Dedifferentiated amniotic fluid mesenchymal stem cell (primary cell): ENCODE measurements around the gene KRCC1.
"Not testable (repeated sequence)": the region's sequence is repeated elsewhere in the genome, so short reads cannot be mapped to it uniquely, and the experiment has no call there.

Source experiments
- DNase-seq: peaks from one replicate; pipeline ENCODE4 v3.0.0-alpha.2; 2016; ENCODE audit errors: extremely low spot score

The KRCC1 gene

DNA sequence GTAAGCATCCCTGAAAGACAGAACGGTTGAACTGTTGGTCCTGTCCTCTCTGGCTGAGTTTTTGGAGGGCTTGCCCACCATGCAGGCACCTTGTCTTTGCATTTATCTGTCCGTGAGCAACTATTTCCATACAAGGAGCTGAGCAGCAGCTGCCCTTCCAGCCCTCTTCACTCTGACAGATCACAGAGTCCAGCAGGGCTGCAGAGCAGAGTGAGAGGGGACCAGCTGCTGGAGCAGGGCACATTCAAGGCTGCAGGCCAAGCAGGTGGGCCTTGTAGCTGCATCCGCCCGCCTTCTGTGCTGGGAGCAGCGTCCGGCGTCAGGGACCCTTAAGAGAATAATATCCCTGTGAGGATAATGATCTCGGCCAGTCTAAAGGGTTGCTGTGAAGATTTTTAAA is 21.5 kb upstream of the KRCC1 start:
- DNase-seq: no peak

DNA sequence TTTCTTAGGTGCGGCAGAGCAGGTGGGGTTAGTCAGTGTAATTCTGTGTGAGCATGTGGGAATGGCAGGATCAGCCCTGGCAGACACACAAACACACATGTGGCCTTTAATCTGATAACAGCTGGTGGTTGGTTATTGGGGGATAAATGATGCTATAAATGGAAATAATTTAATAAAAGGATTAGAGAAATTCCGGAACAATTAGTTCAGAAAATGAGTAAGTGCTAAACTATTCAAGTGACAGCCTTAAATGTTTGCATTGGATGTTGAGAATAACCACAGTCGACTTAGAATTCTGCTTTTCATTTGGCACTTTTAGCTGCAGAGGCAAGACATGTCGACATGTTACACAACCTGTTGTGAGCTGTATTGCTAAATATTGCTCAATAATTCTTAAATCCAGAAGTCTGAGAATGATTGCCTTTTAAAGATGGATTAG is 19.3 kb upstream of the KRCC1 start:
- DNase-seq: peak; percentile 60

DNA sequence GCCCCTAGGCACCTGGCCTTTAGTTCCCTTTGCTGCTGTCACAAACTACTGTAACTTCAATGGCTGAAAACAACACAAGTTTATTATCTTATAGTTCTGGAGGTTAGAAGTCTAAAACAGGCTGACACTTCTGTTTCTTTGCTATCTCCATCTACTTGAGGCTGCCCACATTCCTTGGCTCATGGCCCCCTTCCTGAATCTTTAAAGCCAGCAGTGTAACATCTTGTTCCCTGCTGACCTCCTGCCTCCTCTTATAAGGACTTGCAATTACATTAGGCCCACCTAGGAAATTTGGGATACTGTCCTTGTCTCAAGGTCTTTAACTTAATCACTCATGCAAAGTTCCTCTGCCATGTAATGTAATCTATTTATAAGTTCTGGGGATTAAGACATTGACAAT is 18.6 kb upstream of the KRCC1 start:
- DNase-seq: no peak

DNA sequence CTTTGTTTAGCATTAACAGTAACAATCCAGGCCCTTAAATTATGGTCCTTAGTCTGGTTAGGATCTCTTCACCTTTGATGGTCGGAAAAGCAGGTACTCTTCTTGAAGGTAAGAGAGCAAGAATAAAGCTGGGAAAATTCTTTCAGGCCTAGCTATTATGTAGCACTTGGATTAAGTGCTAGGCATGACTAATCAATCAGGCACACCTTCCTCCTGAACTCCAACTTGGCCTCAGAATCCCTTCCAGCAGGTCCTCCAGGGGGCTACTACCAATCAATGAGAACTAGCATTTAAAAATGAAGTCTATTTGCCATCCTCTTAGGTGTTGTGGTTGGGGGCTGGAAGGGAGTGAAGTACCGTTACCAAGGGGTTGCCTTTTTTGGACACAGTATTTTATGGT is 15.8 kb upstream of the KRCC1 start:
- no peak for DNase-seq

DNA sequence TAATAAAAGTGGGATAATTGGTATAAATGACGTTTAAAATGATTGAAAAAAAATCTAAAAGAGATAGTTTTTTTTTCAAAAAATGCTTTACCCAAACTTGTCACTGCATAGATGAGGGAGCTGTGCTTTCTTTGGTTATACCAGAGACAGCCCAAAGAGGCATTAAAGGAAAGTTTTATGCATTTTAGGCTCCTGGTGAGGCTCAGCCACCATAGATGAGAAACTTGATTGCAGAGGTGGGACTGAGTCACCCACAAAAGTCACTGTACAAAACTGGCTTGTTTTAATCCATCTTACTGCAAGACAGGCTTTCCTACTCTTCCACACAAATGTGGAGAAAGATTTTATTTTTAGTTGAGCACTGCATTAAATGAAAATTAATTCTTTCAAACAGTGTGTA is 14.5 kb upstream of the KRCC1 start:
- no peak for DNase-seq

DNA sequence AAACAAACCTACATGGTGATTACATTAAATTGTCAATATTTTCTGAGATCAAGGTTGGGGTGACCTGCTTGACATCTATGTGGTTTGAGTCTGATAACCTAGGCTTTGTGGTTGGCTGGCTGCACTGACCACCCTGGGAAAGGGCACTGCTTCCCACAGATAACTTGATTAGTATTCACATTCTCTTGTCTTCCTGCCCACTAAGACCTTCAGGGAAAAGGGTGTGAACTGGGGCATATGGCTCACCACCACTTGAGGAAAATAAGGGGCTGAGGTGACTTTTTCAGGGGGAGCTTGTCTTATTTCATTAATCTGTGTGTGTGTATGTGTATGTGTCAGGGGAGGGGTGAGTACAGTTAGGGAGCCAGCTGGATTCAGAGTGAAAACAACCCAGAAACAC is 13.5 kb upstream of the KRCC1 start:
- no peak for DNase-seq

DNA sequence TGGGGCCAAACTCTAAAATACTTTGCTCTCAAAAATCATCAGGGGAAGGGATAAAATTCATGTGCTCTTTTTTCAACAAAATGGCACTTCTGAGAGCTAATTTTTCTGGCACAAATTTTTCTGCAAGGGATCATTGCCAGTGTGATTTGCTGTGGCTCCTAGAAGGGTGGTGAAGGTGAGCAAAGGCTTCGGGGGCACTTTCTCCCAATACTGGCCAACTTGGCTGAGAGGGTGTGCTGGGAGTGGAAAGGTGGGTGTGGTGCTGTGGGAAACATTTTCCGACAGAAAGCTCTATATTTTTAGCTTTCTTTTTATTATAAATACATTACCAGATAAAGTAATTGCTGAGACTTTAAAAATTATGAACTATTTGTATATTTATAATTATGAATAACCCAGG is 12.5 kb upstream of the KRCC1 start:
- DNase-seq: no peak

DNA sequence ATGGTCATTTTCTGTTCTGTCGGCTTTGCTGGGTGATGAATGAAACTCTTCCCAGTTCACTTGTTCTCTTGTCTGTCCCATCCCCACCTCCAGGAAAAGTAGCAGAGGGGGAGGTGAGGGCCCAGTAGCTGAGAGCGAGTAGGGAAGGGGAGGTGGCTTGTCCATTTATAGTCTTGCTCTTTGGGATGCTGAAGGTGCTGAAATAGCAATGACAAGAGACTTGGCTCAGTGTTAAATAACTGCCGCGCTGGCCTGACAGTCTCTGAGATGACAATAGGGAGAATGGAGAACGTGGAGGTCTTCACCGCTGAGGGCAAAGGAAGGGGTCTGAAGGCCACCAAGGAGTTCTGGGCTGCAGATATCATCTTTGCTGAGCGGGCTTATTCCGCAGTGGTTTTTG is 12.0 kb upstream of the KRCC1 start, which contains the start of gene SMYD1:
Gene SMYD1 (plus strand): TSS at position 228 of the 400 bp plus-strand sequence. CDS start 40 bp downstream, at position 268.
- no peak for DNase-seq

DNA sequence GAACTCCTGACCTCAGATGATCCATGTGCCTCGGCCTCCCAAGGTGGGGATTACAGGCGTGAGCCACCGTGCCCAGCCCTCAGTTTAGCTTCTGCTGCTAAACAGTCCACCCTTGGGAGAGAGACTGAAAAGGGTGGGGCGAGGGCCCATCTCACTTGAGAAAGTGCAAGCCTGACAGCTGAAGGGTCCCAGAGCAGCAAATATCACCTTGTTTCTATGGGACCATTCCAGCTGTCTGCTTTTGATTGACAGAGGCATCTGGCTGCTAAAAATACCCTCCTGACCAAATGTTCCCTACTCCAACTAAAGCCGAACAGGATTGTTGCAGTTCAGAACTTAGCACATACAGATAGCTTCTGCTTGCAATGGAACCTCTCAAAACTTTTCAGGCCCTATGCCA is 11.6 kb upstream of the KRCC1 start:
- no peak for DNase-seq

DNA sequence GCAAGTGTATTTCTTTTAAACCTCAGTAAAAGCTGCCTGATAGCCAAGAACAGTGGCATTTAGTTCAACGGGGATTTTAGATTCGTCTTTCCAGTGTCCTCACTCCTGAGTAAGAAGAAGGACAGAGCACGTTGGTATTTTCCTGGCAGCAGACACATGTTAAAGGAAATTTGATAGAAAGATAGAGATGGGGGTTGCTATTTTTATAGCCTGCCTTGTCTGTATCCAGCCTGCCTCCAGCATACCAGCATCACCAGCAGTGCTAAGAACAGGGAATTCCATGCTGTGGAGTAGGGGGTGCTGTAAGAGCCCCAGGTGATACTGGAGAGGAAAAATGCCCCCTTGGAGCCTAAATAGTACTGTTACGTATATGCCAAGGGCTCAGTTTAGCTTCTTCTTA is 11.0 kb upstream of the KRCC1 start:
- DNase-seq: no peak

DNA sequence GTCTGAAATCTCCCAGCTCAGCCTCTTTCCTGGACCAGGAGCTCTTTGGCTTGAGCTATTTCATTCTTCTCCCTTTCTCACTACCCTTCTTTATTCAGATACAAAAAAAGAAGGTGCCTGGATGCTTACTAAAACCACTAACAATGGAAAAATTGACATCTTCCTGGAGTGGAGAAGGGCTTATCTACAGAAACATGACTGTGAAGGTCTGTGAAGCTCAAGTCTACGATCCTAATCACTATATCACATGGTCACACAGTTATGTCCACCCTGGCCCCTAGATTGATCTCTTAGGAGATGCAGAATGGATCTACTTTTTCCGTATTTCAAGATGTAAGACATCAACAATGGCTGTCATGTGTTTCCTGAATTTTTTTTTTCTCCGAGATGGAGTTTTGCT is 5.7 kb upstream of the KRCC1 start:
- DNase-seq: no peak

DNA sequence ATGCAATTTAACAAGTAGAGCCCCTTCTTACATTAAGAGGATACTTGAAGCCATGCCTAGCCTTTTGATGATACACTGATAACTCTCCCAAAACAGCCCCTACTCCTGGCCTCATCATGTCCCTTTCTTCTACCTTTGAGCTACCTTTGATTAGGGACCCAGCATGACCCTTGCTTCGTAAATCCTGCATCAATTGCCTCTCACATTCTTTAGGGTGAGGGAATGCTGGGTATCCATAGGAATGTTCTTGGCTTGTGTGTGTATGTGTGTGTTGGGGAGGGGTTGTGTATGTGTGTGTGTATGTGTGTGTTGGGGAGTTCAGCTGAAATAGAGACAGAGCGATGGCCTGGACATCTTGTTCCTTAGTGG is 5.3 kb upstream of the KRCC1 start:
- no peak for DNase-seq

DNA sequence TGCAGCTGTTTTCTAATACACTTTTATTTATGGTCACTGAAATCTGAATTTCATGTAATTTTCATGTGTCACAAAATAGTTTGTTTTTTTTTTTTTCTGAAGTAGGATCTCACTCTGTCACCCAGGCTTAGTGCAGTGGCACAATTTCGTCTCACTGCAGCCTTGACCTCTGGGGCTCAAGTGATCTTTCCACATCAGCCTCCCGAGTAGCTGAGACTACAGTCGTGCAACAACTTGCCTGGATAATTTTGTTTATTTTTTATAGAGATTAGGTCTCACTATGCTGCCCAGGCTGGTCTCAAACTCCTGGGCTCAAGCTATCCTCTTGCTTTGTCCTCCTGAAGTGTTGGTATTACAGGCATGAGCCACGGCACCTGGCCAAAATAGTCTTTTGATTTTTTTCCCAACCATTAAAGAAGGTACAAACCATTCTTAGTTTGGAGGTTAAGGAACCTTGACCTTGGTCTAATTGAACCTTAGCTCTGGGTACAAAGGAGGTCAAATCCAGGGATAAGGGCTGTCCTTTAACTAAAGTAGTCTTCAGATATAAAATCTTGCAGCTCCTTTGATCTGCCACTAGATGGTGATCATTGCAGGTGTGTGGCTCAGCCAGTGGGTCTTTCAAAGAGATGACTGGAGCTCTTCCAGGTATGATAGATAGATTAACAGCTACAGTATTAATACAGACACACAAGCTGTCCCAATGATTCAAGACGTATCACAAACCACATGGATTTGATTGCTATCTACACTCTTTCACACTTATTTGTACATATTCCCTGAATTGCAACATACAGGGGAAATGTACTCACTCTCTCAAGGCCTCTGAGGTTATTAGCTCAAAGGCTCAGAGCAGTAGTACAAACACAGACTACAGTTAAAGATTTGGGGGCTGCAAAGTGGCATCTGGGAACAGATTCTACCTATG is 4.7 kb upstream of the KRCC1 start:
- DNase-seq: no peak

DNA sequence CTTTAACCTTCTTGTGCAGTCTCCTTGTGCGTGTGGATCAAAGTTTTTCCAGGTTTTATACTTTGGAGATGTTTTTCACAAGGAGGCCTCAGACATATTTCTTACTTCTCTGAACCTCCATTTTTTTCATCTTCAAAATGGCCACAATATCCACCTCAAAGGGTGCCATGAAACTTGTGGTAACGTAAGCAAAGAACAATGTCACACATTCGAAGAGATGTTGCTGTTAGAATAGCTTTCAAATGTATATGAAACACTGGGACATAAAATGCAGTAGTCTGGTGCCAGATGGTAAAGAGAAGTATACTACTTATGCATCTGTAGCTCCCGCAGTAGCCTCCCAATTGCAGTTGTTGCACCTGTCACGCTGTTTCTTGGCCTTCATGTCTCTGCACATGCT is 2.6 kb upstream of the KRCC1 start:
- no peak for DNase-seq

DNA sequence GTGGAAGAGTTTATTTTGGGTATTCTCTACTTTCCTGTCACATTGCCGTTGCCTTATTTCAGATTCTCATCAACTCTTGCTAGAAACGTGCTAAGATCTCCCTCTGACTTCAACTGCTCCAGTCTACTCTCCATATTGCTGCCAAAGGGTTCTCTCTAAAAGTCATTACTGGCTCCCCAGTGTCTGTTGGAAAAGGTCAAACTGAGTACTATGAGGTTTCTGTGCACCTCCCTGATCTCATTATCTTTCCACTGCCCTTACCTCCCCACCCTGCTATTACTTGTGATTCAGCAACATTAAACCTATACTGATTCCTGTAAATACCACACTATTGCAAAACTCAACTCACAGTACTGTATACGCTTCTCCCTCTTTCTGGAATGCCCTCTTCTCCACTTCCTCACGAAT is 1.9 kb upstream of the KRCC1 start:
- no peak for DNase-seq

DNA sequence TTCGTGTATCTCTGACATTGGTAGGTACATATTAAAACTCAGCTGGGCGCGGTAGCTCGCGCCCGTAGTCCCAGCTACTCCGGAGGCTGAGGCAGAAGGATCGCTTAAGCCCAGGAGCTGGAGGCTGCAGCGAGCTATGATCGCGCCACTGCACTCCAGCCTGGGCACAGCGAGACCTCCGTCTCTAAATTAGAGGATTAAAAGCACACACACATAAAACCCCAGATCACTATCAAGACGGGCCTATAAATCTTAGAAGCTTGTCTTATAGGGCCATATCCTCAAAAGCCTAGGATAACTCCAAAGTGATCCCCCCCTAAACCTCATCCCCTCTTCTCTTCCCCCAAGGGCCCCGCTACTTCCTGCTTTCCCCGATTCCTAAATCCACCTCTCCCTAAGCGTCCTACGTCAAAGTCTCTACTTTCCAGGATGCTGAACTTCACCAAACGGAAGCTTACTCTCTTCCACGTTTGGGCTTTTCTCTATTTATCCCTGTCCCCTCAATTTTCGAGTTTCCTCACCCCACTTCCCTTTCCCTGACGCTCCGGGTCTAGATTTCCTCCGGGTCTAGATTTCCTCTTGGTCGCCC is 707 bp downstream of the KRCC1 start:
- DNase-seq: no peak

DNA sequence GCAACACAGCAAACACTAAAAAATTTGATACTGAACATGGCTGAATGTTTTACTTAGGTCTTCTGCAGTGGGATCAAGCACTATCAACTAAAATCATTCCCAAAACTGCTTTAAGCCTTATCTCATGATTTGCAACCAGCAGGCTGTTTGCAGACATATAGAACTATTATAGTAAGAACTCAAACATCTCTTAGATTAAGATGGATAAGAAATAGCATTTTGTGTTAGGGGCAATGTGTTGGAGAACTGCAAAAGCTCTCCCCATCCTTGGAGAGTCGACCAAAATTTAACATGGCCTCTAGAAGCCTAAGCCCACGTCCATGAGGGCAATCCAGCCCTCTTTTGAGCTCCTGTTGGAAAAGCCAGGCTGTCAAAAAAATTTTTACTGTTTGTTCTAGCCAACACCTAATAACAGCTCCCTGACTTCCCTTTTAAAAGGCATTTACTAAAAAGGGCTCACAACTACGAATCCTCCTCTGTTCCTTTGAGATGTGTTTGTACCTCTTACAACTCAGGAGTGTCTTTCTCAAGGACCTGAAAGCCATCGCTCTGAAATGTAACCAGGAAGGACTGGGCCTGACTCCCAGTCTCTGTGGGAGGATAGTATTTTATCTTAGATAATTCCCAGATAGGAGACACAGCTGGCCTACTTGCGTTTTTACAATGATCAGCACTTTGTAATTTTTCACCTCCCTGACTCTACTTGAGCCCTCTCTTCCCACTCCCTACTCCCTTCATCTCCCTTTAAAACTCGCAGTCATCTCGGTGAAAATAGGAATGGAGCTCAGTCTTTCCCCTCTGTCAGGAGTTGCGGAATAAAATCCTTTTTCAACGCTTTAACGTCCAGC is 1.4 kb downstream of the KRCC1 start:
- no peak for DNase-seq

DNA sequence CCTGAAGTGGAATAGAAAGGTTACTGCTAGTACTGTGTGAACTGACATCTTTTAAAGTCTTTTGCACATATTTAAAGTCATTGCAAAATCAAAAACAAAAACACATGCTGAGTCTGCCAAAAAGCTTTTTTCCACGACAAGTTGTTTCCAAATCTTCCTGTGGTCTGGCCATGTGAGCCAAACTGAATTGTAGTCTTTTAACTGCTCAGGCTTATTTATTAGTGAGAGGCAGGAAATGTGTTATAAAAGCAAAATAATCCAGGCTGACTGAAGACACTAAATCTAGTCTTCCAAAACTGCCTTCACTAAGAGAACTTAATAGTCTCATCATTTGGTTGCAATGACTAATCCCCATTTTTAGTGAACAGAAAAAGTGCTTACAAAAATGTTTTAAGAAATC is 2.3 kb downstream of the KRCC1 start:
- no peak for DNase-seq

DNA sequence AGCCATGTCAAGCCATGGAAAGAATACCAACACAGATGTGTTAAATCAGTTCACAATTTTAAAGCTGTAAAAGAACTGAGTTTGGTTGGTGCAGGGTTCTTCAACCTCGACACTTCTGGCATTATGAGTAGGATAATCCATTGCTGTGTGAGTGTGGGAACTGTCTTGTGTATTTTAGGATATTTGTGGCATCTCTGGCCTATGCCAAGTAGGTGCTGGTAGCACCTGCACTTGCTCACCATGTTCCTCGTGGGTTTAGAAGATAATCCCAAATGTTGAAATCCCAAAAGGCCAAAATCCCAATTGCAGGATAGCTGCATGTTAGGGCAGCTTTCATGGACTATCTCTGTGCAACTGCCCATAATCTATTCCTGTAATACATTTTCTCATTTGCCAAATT is 3.8 kb downstream of the KRCC1 start:
- DNase-seq: no peak

DNA sequence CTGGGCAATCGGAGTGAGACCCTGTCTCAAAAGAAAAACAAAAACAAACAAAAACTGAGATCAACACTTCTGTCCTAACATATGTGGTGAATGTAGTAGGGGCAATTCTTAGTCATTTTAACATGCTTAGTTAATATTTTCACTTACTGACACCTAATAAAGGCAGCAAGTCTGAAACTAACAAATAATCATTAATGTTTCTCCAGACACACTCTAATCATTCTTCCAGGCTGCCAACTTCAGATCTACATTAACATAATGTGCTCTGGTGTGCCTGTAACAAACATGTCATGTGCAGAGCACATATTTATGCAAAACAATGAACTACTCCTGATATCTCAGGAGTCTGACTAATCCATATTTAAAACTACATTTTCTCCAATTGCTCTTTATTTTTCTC is 6.0 kb downstream of the KRCC1 start:
- no peak for DNase-seq

DNA sequence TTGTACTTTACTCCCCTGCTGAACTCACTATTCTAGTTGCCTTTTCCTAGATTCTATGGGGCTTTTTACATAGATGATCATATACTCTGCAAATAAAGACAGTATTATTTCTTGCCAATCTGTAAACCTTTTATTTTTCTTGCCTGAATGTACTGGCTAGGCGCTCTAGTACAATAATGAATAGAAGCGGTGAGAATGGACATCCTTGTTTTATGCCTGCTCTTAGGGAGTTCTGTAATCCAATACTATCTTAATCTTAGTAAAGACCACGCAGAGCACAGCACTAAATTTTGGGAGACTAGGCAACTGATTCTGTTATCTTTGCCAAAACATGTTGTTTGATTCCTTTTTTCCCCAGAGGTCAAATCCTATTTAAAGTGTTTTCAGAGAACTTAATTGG is 7.0 kb downstream of the KRCC1 start:
- DNase-seq: no peak

DNA sequence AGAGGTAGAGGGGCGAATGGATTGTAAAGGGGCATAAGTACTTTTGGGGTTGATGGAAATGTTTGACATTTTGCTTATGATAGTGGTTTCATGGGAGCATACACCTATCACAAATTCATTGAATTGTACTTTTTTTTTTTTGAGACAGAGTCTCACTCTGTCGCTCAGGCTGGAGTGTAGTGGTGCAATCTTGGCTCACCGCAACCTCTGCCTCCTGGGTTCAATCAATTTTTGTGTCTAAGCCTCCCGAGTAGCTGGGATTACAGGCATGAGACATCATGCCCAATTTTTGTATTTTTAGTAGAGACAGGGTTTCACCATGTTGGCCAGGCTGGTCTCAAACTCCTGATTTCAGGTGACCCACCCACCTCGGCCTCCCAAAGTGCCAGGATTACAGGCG is 10.0 kb downstream of the KRCC1 start:
- DNase-seq: not testable (repeated sequence)

DNA sequence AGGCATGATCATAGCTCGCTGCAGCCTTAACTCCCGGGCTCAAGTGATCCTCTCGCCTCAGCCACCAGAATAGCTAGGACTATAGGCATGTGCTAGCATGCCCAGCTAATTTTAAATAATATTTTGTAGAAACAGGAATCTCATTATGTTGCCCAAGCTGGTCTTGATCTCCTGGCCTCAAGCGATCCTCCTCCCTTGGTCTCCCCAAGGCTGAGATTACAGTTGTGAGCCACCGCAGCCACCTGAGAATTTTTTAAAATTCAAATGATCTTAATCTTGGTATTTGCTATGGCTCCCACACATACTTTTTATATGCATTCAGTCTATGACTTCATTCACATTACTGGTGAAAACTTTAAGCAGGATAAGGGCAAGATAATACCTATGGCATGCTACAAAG is 13.1 kb downstream of the KRCC1 start:
- DNase-seq: no peak
